ENCODE measurements around the gene RIPOR1.
"Not testable (repeated sequence)": the region's sequence is repeated elsewhere in the genome, so short reads cannot be mapped to it uniquely, and the experiment has no call there.

RIPOR1 gene

GRCh38 chr16:67499106-67499505 lies 29.5 kb upstream of the RIPOR1 start:
- no peak for ATAC-seq
- TF ChIP-seq ZNF70 (CRISPR knock-in tag; IDR thresholded peaks at IDR 0.05): no peak

- TF ChIP-seq ZNF8 (CRISPR knock-in tag; IDR thresholded peaks at IDR 0.05) (no peak), ZNF70 (CRISPR knock-in tag; IDR thresholded peaks at IDR 0.05) (no peak), CSRNP3 (CRISPR knock-in tag; IDR thresholded peaks at IDR 0.05) (no peak), ARNTL (CRISPR knock-in tag; IDR thresholded peaks at IDR 0.05; ENCODE audit: borderline replicate concordance, low read depth) (no peak), RARB (CRISPR knock-in tag; IDR thresholded peaks at IDR 0.05) (no peak), ZNF565 (CRISPR knock-in tag; conservative IDR thresholded peaks at IDR 0.05; ENCODE audit: low read depth) (no peak), BACH2 (CRISPR knock-in tag; IDR thresholded peaks at IDR 0.05; ENCODE audit: borderline replicate concordance) (no peak), OSR1 (CRISPR knock-in tag; IDR thresholded peaks at IDR 0.05) (no peak), POU6F1 (CRISPR knock-in tag; IDR thresholded peaks at IDR 0.05; ENCODE audit: borderline replicate concordance, low read depth) (no peak)
- no peak for ATAC-seq
Observed at GRCh38 chr16:67504031-67505021, 24.3 kb upstream of the RIPOR1 start.

- TF ChIP-seq TSHZ2 (CRISPR knock-in tag; IDR thresholded peaks at IDR 0.05): no peak
- no peak for ATAC-seq
Observed at GRCh38 chr16:67506468-67506867, 22.2 kb upstream of the RIPOR1 start.

- no peak for TF ChIP-seq CSRNP3 (CRISPR knock-in tag; IDR thresholded peaks at IDR 0.05)
- no peak for ATAC-seq
Observed at GRCh38 chr16:67509016-67509415, 19.6 kb upstream of the RIPOR1 start.

- ATAC-seq: not testable (repeated sequence)
Observed at GRCh38 chr16:67513892-67514291, 14.7 kb upstream of the RIPOR1 start.

DNA sequence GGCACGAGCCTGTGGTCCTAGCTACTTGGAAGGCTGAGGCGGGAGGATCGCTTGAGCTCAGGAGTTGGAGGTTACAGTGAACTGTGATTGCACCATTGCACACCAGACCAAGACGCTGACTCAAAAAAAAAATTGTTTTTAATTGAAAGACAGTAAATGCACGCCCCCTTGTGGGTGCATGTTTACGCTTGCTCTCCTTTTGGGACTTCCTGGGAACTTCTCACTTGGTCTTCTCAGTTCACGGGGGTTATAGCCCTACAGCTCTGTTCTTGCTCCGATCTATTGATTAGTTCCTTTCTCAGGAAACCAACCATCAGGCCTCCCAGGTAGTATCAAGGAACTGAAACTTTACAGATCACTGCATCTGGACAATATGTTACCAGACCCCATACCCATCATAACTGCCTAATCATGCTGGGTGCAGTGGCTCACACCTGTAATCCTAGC lies 14.2 kb upstream of the RIPOR1 start:
- no peak for TF ChIP-seq GLIS3 (CRISPR knock-in tag; IDR thresholded peaks at IDR 0.05)
- no peak for TF ChIP-seq PPARA (CRISPR knock-in tag; IDR thresholded peaks at IDR 0.05; ENCODE audit: borderline replicate concordance)
- TF ChIP-seq, protein P1, sequence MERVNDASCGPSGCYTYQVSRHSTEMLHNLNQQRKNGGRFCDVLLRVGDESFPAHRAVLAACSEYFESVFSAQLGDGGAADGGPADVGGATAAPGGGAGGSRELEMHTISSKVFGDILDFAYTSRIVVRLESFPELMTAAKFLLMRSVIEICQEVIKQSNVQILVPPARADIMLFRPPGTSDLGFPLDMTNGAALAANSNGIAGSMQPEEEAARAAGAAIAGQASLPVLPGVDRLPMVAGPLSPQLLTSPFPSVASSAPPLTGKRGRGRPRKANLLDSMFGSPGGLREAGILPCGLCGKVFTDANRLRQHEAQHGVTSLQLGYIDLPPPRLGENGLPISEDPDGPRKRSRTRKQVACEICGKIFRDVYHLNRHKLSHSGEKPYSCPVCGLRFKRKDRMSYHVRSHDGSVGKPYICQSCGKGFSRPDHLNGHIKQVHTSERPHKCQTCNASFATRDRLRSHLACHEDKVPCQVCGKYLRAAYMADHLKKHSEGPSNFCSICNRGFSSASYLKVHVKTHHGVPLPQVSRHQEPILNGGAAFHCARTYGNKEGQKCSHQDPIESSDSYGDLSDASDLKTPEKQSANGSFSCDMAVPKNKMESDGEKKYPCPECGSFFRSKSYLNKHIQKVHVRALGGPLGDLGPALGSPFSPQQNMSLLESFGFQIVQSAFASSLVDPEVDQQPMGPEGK (CRISPR knock-in tag; IDR thresholded peaks at IDR 0.05; ENCODE audit: borderline replicate concordance): no peak
- TF ChIP-seq ARNTL (CRISPR knock-in tag; IDR thresholded peaks at IDR 0.05; ENCODE audit: borderline replicate concordance, low read depth): no peak
- peak; percentile 24; the same call in 1 of the 2 replicates for TF ChIP-seq ZNF70 (CRISPR knock-in tag; IDR thresholded peaks at IDR 0.05)
- peak; percentile 77 for ATAC-seq

Data from SK-N-SH treated with all-trans-retinoic acid at 6 μM for 48 hours (cell line).